ENCODE results near the gene SLC43A1. TPM values are rescaled to one million over a fixed set of nuclear protein-coding genes. Genes with fewer than 3 reads are reported as not detected.

Gene SLC43A1
- total RNA-seq, 1 donor from 2014 or later: 15.9 TPM

DNA sequence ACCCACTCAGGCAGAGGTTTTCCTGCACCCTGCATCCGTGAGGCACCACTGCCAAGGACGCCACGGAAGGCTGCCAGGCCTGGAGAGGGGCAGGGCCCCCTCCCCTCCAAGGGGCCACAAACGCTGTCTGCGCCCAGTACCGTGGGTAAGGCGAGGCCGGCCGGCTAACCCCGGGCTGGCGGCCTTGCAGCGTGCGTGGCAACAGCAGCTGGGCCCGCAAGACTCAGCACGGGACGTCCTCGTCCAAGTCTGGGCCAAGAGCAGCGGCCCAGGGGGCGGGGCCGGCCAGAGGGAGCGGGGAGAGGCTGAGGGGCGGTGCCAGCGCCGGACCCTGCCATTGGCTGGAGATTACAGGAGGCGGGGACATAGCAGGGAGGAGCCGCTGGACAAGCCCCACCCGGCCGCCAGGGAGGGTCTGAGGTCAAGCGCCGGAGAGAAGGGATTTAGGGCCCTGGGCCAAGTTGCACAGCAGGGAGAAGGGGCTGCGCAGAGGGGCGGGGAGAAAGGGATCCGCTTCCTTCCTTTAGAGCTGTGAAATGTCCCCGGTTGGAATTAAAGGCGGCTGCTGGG, 16.0 kb downstream of the SLC43A1 start:
- DNase-seq (ENCODE audit: extremely low read depth, low read depth, low spot score): peak; percentile 36

DNA sequence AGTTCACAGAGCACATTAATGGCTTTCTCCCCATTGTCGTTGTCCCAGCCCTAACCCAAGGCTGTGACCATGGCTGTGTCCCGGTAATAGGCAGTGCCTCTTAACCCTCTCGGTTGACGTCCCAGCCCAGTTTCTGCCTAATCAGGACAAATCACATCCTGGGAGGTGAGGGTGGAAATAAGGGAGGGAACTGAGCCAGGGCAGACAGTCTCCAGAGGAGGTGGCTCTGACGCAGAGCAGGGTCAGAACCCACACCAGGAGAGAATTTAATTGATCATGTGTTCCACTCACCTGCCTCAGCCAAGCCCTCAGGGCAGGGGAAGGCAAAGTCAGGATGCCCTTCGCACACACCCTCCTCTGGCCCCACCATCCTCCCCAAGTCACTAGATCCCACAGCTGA, 17.0 kb downstream of the SLC43A1 start:
- DNase-seq (ENCODE audit: extremely low read depth, low read depth, low spot score): no peak

DNA sequence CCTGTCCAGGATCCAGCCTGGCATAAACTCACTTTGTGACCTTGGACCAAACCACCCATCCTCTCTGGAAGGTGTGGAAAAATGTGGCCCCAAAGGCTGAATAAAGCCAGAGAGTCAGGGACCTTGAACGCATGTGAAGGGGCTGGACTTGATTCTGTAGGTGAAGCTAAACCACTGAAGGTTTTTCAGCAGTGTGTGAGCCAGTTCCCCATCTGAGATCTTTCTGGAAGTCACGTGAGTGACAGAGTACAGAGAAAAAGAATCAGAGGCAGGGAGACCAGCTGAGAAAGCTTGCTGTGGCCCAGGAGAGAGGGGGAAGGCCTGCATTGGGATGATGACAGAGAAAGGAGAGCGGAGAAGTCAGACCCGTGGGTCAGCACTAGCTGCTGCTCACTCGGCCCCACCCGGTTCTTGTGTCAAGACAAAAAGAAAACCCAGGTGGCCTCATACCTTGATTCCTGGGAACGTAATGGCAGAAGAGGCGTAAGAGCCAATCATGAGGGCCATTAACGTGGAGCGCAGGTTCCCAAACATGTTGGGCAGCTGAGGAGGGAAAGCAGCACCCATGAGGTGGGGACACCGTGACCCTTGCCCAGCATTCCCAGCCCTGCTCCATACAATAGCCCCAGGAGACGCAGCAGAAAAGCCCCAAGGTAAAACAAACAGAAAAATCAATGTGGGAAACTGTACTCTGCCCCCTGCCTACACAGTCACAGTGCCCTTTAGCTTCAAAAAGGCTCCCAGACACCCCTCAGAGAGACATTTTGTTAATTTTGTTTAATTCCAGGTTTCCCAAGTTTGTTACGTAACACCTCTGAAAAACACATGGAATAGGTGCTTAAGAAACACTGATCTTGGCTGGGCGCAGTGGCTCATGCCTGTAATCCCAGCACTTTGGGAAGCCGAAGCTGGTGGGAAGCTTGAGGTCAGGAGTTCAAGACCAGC, 17.9 kb downstream of the SLC43A1 start:
- no peak for DNase-seq (ENCODE audit: extremely low read depth, low read depth, low spot score)

DNA sequence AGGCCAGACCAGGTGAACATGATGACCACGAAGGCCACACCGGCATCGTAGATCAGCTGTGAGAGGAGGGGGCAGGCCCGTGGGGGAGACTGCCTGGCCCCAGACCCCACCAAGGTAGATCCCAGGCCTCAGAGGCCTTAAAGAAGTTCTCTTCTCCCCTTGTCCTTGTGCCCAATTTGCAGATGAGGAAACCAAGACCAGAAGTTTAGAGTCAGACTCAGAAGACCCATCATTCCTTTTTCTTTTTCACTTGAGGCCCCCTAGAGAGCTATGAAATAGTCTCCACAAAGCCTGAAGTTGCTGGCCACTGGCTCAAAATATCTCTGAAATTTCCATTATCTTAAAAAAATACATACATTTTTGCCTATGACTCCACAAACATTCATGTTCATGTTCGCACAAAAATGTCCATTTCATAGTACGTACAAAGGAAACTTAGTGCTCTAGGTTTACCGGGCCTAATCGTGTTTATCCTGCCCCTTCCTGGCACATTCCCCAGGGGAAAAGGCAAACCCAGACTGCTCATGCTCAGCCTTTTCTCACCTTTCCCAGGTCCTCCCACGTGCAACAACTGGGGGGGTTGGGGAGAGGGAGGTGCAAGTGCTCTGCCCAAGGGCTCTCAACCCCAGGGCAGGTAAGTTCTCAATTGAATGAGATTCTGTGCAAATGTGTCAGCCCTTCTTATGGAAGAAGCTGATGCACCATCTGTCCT, 19.2 kb downstream of the SLC43A1 start:
- no peak for DNase-seq (ENCODE audit: extremely low read depth, low read depth, low spot score)

DNA sequence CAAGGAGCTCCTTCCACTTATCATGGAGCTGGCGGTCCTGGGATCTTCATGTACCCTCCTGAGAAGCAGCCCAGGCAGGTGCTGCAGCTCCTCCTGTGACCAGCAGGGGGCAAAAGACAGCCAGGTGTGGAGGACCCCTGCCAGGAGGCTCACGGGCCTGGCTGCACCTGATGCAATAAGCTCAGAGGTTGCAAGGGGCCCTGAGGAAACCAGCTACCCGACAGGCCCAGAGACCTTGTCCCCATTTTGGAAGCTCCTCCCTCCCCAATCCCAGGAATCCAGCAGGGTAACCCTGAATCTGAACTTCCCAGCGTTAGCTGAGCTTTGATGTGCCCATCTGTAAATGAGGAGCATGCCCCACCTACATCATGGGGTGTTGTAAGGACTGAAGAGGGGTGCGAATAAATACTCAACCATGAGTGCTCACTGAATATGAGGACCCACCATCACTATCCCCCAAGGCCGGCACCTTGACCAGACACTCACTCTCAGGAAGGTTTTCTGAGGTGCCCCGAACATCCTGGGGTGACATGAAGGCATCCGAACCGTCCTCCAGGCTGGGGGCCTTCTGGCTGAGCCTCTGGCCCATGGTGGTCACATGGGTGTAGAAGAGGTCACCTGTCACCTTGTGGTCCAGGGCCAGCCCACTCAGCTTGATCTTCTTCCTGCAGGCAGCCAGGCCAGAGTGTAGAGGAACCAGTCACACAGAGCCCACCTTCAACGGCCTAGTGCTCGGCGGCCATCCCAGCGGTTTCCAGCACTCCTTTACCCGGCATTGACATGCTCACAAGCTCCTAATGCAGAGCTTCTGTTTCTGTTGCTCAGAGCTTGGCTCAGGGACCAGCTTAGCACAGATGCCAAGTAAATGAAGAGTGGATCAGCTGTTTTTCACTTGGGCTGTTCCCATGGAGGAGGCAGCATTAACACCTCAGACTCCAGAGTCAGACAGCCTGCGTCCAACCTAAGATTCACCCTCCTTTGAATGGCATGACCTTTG, 21.7 kb downstream of the SLC43A1 start:
- DNase-seq (ENCODE audit: extremely low read depth, low read depth, low spot score): no peak

DNA sequence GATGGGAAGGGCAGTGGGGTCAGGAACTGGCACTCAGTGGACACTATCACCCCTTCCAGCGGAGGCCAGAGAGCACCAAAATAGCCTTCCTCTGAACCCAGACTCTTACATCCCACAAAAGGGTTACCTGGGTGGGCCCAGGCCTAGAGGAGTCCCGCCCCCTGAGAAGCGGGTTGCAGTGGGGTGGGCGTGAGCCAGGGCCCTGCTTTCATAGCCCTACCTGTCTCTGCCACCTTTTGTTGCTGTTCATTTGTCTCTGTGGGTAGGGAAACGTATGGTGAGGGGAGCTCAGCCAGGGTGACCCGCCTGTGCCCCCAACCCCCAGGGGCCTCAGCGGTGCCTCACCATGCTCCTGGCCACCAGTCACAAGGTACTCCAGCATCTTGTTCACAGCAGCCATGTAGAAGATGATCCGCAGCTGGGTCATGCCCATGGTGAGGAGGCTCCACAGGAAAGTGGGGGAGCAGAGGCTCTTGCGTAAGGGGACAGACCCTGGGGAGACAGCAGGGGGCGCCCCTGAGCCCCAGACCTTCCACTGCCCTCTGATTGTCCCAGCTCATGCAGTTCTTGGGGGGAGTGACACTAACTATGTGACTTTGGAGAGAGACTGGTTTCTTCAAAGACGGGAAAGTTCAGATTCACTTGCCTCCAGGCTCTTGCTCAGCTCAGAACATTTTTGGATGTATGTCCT, 24.0 kb downstream of the SLC43A1 start:
- DNase-seq (ENCODE audit: extremely low read depth, low read depth, low spot score): no peak

DNA sequence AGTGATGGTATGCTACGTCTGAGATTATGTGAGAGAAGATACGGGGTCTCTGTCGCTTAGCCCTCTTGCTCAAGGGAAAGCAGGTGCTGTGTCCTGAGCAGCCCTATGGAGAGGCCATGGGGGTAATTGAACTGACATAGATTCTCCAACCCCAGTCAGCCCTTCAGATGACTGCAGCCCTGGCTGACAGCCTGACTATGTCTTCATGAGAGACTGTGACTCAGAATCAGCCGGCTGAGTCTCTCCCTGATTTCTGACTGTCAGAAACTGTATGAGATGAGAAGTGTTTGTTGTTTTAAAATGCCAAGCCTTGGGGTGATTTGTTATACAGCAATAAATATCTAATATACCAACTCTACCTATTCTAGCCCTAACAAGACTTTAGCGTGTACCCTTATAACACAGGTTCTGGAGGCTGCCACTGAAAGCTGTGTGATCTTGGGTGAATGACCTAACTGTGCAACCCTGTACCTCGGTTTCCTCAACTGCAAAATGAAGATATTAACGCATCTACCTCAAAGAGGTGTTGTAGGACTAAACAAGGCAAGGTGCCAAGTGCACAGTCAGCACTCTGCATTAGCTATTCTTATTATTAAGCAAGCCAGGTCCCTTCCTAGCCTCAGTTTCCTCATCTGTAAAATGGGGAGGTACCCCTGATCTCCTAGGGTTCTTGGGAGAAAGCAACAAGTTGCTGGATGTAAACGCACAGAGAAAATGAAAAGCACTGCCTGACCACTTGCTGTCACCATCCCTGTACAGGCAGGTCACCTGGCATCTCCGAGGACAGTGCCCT, 24.9 kb downstream of the SLC43A1 start:
- no peak for DNase-seq (ENCODE audit: extremely low read depth, low read depth, low spot score)

DNA sequence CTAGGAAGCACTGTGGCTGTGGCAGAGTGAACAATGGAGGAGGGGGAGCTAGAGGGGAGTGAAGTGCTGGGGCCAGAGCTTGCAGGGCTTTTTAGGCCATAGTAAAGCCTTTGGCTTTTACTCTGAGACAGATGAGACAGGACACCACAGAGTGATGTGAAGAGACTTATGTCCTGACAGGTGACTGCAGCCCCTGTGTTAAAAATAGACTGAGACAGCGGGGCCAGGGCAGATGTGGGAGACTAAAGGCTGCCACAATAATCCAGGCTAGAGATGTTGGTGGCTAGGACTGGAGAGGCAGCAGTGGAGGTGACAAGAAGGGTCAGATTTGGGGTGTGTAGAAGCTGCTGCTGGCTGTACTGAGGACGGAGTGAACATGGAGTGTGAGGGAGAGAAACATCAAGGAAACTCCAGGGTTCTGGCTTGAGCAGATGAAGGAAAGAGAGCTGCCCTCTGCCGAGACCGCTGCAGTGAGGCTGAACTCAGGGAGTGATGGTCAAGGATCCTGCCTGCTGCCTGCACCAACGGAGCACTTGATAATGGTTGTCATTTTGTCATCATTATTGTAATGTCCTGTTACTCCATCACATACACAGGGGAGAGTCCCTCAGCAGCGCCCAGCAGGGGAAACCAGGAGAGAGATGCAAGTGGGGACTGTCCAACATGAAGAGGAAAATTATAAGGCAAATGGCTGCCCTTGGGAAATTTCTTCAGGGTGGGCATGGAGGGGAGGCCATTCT, 27.4 kb downstream of the SLC43A1 start:
- DNase-seq (ENCODE audit: extremely low read depth, low read depth, low spot score): no peak

DNA sequence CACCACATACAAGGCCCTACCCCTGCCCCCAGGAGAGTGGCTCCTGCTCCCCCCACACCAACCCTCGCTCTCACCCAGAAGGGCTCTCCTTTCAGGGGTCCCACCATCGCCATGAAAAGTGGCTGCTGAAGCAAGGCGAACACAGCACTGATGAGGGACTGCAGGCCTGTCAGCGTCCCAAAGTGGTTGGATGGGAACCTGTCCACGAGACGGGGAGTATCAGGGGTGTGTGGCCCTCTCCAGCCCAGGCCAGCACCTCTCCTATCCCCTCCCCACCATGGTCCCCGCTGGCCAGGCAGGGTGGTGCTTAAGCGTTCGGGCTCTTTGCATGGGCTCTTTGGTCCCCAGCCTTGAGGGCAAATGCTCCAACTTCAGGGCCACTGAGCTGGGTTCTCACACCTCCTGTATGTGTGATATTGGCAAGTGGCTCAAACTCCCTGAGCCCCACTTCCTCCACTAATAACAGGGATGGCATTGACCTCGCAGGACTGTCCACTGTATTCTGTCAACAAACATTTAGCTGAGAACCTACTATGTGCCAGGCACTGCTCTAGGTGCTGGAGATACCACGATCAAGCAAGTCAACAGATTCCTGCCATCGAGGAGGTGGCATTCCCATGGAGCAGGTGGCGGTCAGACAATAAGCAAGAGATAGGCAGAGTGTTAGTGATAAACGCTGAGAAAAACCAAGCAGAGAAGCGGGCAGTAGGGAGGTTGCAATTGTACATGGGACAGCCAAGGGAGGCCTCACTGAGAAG, 28.3 kb downstream of the SLC43A1 start:
- DNase-seq (ENCODE audit: extremely low read depth, low read depth, low spot score): no peak

DNA sequence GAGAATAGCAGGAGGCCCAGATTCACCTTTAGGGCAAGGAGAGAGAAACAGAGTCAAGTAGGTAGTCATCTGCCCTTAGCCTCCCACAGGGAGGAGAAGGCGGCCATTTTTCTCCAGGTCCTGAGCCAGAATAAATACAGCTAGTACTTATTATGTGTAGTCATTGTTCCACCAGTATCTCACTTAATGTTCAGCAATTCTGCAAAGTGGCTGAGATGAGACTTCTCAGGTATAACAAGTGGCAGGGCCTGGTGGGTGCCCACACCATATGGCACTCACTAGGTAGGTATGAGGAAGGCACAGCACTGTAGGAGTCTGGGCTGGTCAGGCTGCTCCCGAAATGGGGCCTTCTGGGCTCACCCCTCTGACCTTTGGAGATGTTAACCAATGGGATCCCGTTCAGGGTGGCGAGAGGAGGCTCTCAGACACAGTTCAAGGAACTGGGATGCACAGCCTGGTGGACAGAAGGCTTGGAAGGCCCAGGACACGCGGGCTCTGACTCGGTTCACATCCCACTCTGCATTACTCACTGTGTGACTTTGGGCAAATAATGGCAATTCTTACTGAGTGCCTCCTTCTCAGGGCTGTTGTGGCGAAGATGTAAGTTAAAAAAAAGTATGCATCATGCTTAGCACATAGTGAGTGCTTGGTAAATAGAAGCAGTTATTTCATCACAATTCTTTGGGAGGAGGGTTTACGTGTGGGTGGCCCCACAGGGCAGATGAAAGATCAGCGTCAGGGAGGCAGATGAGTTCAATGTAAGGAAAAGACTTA, 30.1 kb downstream of the SLC43A1 start:
- DNase-seq (ENCODE audit: extremely low read depth, low read depth, low spot score): no peak

DNA sequence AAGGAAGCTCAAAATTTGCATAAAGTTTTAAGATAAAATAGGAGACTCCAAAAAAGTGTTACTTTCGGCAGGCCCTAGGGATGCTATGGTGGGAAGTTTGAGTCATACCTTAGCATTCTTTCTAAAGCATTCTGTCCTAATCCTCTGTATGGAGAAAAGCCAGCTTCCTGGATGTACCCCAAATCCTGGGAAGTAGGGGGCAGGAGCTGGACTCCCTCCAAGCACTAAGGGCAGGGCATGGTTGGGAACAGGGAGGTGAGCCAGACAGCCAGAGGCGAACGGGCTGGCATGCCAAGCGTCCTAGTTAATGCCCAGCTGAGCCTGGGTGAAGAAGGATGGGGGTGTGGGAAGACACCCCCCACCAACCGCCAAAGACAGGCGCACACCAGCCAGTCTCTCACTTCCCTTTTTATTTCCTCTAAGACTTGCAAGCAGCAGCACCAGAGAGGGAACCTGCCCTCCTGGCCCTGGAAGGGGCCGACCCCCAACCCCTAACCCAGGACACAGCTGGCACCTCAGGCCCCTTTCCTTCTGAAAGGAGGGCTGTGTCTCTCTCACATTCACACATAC, 31.3 kb downstream of the SLC43A1 start:
- no peak for DNase-seq (ENCODE audit: extremely low read depth, low read depth, low spot score)

DNA sequence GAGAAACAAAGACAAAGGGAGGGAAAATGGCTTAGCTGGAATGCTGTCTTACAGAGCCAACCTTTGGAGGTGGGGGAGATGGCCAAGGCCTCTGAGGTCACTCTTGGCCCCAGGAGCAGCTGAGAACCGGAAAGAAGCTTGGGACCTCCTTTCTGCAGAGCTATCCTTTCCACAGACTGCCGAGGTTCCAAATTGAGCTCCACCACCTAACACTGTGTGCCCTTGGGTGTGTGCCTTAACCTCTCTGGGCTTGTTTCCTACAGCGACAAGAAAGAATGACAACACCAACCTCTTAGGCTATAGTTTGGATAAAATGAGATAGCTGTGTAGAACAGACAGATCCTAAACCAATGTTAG, 32.0 kb downstream of the SLC43A1 start:
- DNase-seq (ENCODE audit: extremely low read depth, low read depth, low spot score): no peak

DNA sequence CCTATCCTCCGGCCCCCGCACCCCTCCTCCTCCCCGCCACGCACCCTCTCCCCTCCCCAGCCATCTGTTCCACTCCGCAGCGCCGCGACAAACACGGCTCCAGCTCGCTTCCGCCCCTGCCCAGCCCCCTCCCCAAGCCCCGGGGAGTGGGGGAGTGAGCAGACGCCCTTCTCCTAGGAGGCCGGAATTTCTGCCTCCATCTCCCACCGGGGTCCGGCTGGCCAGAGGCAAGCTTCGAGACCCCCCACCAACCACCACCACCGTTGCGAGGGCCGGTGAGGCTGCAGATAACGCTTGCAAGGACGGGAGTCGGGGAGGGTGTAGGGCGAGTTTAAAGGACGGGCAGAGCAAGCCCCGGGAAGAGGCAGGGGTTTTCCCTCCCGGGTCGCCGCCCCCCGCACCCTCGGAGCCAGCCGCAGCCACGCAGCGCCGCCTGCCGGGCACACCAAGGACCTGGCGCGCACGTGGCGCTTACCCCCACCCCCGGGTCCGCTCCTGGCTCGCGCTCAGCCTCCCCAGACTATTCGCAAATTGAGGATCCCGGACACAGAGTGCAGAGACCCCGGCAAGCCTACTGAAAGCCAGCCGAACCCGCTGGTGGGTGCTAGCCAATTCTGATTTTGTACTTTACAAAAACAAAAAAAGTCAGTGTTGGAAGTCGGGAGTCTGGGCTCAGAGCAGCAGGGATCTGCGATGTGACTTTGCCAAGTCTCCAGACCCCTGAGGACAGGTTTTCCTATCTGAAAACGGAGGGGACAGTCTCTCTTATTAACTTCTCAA, 32.5 kb downstream of the SLC43A1 start:
- DNase-seq (ENCODE audit: extremely low read depth, low read depth, low spot score): no peak

DNA sequence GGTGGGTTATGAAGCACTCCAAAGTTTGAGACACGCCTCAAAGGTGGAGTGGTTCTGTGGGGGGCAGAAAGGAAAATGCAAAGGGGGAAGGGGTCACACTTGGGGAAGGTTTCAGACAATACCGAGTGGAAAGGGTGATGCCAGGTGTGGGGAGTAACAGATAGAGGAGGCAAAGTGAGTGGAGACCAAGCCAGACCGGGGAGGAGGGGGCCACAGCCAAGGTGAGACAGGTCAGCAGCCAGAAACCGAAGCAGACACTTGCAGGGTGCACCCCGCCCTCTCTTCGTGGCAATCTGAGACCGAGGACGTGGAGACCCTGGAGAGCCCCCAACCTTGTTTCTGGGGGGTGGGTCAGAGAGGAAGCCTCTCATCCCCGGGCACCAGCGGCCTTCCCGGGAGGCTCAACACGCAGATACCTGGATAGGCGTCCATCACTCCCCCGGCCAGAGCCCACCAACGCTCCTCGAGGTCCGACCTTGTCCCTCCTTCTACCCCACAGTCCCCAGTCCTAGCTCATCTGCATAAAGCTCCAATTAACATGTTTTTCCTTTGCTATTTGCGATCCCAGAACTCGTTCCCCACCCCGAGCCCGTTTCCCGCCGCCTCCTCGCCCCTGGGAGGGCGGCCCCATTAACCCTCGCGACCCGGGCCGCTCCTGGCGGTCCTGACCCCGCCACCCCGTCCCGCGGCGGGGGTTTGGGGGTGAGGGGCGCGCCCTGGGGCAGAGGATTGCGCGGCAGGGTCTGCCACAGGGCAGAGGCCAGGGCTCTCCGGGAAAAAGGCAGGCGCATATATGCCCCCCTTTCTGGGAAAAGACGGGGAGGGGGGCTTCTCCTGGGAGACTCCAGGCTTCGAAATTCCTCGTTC, 33.4 kb downstream of the SLC43A1 start:
- DNase-seq (ENCODE audit: extremely low read depth, low read depth, low spot score): no peak

DNA sequence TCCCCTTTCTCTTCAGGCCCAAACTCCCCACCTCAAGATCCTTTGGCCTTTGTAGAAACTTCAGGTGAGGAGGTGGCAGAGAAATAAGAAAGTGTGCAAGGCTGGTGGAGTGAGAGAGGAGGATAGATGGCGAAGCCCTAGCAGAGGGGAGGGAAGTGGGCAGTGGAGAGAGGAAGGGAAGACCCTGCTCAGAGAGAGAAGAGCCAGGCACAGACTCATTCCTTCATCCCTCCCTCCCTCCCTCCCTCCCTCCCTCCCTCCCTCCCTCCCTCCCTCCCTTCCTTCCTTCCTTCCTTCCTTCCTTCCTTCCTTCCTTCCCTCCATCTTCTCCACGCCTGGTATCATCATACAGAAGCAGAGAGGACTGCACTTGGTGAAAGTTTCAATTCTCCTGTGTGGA, 34.2 kb downstream of the SLC43A1 start:
- no peak for DNase-seq (ENCODE audit: extremely low read depth, low read depth, low spot score)
